ENCODE data around the gene OR4C11. TPM values are rescaled to one million over a fixed set of nuclear protein-coding genes. Genes with fewer than 3 reads are reported as not detected.

Gene OR4C11
- total RNA-seq, result not detected in 2 replicates

DNA sequence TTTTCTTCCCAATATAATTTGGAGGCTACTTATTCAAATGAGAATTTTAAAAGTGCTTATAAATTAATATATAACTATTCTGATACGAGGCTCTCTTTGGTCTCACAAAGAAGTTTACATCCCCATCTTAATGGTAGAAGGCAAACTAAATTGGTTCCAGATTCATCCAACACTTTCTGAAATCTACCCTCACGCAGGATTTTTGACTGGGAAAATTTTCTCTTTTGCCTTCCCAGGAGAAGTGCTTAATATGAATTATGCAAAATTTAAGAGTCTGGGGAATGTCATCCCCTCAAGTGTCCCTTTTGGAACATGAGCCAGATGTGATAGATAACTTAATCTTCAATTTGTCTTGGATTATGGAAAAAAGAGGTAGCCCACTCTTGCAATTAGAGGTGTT is at the start of gene OR4C11:
Gene OR4C11, minus strand, starts transcription at position 101 of the 400 bp plus-strand sequence. CDS start 3,272 bp downstream, outside the sequence.

GRCh38 chr11:55648027-55648426 is 40.6 kb upstream of the OR4C11 start, which contains the start of gene OR4S2:
Gene OR4S2 (plus strand): TSS chr11:55648327. CDS start chr11:55650904, 2,577 bp downstream.

DNA sequence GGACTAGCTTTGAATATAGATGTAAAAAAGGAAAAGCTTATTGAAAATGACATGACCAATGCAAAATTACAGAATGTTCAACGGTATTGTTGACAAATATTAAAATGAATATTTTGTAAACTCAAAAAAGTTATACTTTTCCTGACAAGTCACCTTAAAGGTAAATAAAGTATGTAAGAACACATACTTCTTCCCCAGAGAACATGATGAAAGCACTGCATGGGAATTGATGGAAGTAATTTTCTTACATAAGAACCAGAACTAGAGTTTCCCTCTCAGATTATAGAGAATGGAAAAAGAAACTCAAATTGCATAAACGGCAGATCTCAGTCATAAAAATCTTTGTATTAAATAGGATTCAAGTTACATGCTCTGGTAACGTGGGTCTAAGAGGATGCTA is 27.4 kb upstream of the OR4C11 start, which contains the start of gene OR4P4:
Gene OR4P4, plus strand, starts transcription at position 301 of the 400 bp plus-strand sequence.

GRCh38 chr11:55571828-55572227 is 35.6 kb downstream of the OR4C11 start, which contains the start of gene OR4C16:
Gene OR4C16 (plus strand): TSS chr11:55572128. CDS start chr11:55572128, 0 bp downstream.

DNA sequence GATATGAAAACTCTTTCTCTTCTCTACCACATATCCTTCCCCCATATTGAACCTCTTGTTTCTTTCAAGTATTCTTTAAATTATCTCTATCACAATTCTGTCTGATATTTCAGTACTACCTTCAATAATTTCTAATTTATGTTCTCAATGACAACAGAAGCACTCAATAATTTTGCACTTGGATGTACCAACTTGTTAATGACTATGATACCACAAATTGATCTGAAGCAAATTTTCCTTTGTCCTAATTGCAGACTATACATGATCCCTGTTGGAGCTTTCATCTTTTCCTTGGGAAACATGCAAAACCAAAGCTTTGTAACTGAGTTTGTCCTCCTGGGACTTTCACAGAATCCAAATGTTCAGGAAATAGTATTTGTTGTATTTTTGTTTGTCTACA is 53.3 kb downstream of the OR4C11 start, which contains the start of gene OR4C15:
Gene OR4C15, plus strand, starts transcription at position 301 of the 400 bp plus-strand sequence. Its CDS starts 0 bp downstream, at position 301.

Other genes with a start within 250 kb of the OR4C11 start
- gene OR4A15, start 239.7 kb downstream of the OR4C11 start, total RNA-seq, result not detected in 2 replicates
- gene OR4C15, start 53.2 kb downstream of the OR4C11 start, total RNA-seq, result not detected in 2 replicates
- not detected in 2 replicates for gene OR4C16, start 35.5 kb downstream of the OR4C11 start, total RNA-seq
- not detected in 2 replicates for gene OR4P4, start 27.5 kb upstream of the OR4C11 start, total RNA-seq
- not detected in 2 replicates for gene OR4S2, start 40.7 kb upstream of the OR4C11 start, total RNA-seq
- gene OR4C6, start 54.6 kb upstream of the OR4C11 start, total RNA-seq, result not detected in 2 replicates
- not detected in 2 replicates for gene OR5D13, start 165.8 kb upstream of the OR4C11 start, total RNA-seq
- not detected in 2 replicates for gene OR5D14, start 187.9 kb upstream of the OR4C11 start, total RNA-seq
- gene OR5L1, start 203.7 kb upstream of the OR4C11 start, total RNA-seq, result not detected in 2 replicates
- not detected in 2 replicates for gene OR5D18, start 212.0 kb upstream of the OR4C11 start, total RNA-seq
- gene OR5L2, start 219.6 kb upstream of the OR4C11 start, total RNA-seq, result not detected in 2 replicates
- not detected in 2 replicates for gene OR5D16, start 231.1 kb upstream of the OR4C11 start, total RNA-seq